Neural progenitor cell (in vitro differentiated cells): ENCODE data around the gene CELSR1. TPM values are rescaled to one million over a fixed set of nuclear protein-coding genes. Genes with fewer than 3 reads are reported as not detected.

Experiments used
- DNase-seq: peaks from one replicate; pipeline ENCODE4 v3.0.0-alpha.2; 2016; ENCODE audit warnings: low spot score
- H2AFZ ChIP-seq: fragments of 200-600 bp; sonication (generic); replicated peaks from 2 replicates; pipeline ENCODE4 v1.6.1; 2016; ENCODE audit warnings: antibody characterized with exemption
- H3F3A ChIP-seq: fragments of 200-600 bp; sonication (generic); 2 replicates; pipeline ENCODE4 v1.6.1; 2016; ENCODE audit warnings: antibody characterized with exemption, low read depth
- H3K27ac ChIP-seq: fragments of 200-600 bp; sonication (generic); 2 replicates; pipeline ENCODE4 v1.5.1; 2016; ENCODE audit warnings: mild to moderate bottlenecking
- H3K27me3 ChIP-seq: fragments of 200-600 bp; sonication (generic); 2 replicates; pipeline ENCODE4 v1.6.1; 2016; ENCODE audit warnings: mild to moderate bottlenecking, moderate library complexity
- H3K36me3 ChIP-seq: fragments of 200-600 bp; sonication (generic); 2 replicates; pipeline ENCODE4 v1.5.1; 2016
- H3K4me1 ChIP-seq: fragments of 200-600 bp; sonication (generic); 2 replicates; pipeline ENCODE4 v1.6.1; 2016; ENCODE audit warnings: mixed run types
- H3K4me2 ChIP-seq: fragments of 200-600 bp; sonication (generic); 2 replicates; pipeline ENCODE4 v1.6.1; 2016
- H3K4me3 ChIP-seq: fragments of 200-600 bp; sonication (generic); 2 replicates; pipeline ENCODE4 v1.5.1; 2016
- H3K79me2 ChIP-seq: fragments of 200-600 bp; sonication (generic); 2 replicates; pipeline ENCODE4 v1.6.1; 2016; ENCODE audit warnings: low read depth
- H3K9ac ChIP-seq: fragments of 200-600 bp; sonication (generic); 2 replicates; pipeline ENCODE4 v1.6.1; 2016
- H3K9me3 ChIP-seq: fragments of 200-600 bp; sonication (generic); 2 replicates; pipeline ENCODE4 v1.5.1; 2016; ENCODE audit warnings: low read depth
- H4K20me1 ChIP-seq: fragments of 200-600 bp; sonication (generic); 2 replicates; pipeline ENCODE4 v1.6.1; 2016; ENCODE audit warnings: low read depth
- H3K27ac Mint-ChIP-seq: 3 replicates; pipeline ENCODE4 v1.8.0; 2021; ENCODE audit warnings: mixed read lengths
- H3K27me3 Mint-ChIP-seq: 2 replicates; pipeline ENCODE4 v1.8.0; 2022; ENCODE audit warnings: low read depth, mild to moderate bottlenecking, inconsistent platforms, moderate library complexity, mixed read lengths; ENCODE audit not compliant: insufficient read depth
- H3K36me3 Mint-ChIP-seq: 3 replicates; pipeline ENCODE4 v1.8.0; 2021; ENCODE audit warnings: mixed read lengths
- H3K4me1 Mint-ChIP-seq: 3 replicates; pipeline ENCODE4 v1.8.0; 2021; ENCODE audit warnings: mixed read lengths
- H3K4me3 Mint-ChIP-seq: 3 replicates; pipeline ENCODE4 v1.8.0; 2021; ENCODE audit warnings: mild to moderate bottlenecking, moderate library complexity, mixed read lengths
- H3K9me3 Mint-ChIP-seq: 3 replicates; pipeline ENCODE4 v1.8.0; 2020; ENCODE audit warnings: mixed read lengths
- EZH2 ChIP-seq: fragments of 200-600 bp; sonication (generic); IDR thresholded peaks from 2 replicates; pipeline ENCODE4 v1.6.1; 2017; ENCODE audit warnings: antibody characterized with exemption, mild to moderate bottlenecking, moderate library complexity
- EZH2phosphoT487 ChIP-seq: fragments of 200-600 bp; sonication (generic); IDR thresholded peaks from 2 replicates; pipeline ENCODE4 v1.6.1; 2017; ENCODE audit warnings: antibody characterized with exemption
- total RNA-seq: library from RNA; depleted of rRNA; stranded (reverse); fragments of >200 nt; gene quantifications from 2 replicates; pipeline ENCODE4 v1.2.3, GENCODE V29; 2015; ENCODE audit warnings: low replicate concordance
- TF ChIP-seq, protein P1 (sequence below): fragments of 200-600 bp; sonication (generic); IDR thresholded peaks from 2 replicates; pipeline ENCODE4 v1.5.1; 2017; ENCODE audit warnings: antibody characterized with exemption, mild to moderate bottlenecking

The CELSR1 gene
- total RNA-seq, 1 donor from 2014 or later = 12.3 TPM

- peaks cover 8% of the 10 kb centered on the region for H3K36me3 Mint-ChIP-seq
- H3K4me3 ChIP-seq = no peak overlapping the region
- no peak for TF ChIP-seq EZH2phosphoT487
- TF ChIP-seq EZH2 = no peak
- TF ChIP-seq, protein P1, sequence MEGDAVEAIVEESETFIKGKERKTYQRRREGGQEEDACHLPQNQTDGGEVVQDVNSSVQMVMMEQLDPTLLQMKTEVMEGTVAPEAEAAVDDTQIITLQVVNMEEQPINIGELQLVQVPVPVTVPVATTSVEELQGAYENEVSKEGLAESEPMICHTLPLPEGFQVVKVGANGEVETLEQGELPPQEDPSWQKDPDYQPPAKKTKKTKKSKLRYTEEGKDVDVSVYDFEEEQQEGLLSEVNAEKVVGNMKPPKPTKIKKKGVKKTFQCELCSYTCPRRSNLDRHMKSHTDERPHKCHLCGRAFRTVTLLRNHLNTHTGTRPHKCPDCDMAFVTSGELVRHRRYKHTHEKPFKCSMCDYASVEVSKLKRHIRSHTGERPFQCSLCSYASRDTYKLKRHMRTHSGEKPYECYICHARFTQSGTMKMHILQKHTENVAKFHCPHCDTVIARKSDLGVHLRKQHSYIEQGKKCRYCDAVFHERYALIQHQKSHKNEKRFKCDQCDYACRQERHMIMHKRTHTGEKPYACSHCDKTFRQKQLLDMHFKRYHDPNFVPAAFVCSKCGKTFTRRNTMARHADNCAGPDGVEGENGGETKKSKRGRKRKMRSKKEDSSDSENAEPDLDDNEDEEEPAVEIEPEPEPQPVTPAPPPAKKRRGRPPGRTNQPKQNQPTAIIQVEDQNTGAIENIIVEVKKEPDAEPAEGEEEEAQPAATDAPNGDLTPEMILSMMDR = no peak
- no peak overlapping the region for H3K4me3 Mint-ChIP-seq
- H3K4me1 ChIP-seq = peaks cover 7% of the 10 kb centered on the region
- H3K27me3 ChIP-seq = no peaks in the 10 kb centered on the region
- no peak overlapping the region for H3K9ac ChIP-seq
- H3K27ac Mint-ChIP-seq = no peak overlapping the region
- DNase-seq = no peak
- H3K4me1 Mint-ChIP-seq = peaks cover 36% of the 10 kb centered on the region
- no peak overlapping the region for H3K27ac ChIP-seq
- H2AFZ ChIP-seq = no peak overlapping the region
- H3K9me3 Mint-ChIP-seq = no peaks in the 10 kb centered on the region
- H4K20me1 ChIP-seq = peaks cover 25% of the 10 kb centered on the region
- H3K4me2 ChIP-seq = no peak overlapping the region
- H3K9me3 ChIP-seq = no peaks in the 10 kb centered on the region
- peaks cover 12% of the 10 kb centered on the region for H3K79me2 ChIP-seq
- H3K36me3 ChIP-seq = no peaks in the 10 kb centered on the region
- H3K27me3 Mint-ChIP-seq = peaks cover 2% of the 10 kb centered on the region
- peaks cover 8% of the 10 kb centered on the region for H3F3A ChIP-seq
Measured at GRCh38 chr22:46521994-46522393, 15.4 kb downstream of the CELSR1 start.

DNA sequence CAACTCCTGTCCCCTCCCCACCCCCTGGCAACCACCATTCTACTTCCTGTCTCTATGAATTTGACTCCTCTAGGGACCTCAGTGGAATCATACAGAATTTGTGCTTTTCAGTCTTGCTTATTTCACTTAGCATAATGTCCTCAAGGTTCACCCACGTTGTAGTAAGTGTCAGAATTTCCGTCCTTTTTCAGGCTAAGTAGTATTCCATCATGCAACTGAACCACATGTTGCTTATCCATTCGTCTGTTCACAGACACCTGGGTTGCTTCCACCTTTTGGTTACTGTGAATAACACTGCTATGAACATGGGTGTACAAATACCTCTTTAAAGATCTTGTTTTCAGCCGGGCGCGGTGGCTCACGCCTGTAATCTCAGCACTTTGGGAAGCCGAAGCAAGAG lies 16.5 kb downstream of the CELSR1 start:
- no peak for DNase-seq
- peaks cover 25% of the 10 kb centered on the region for H4K20me1 ChIP-seq
- Mint-ChIP-seq H3K4me1 (peaks cover 32% of the 10 kb centered on the region), H3K4me3 (no peak overlapping the region), H3K27ac (no peak overlapping the region), H3K36me3 (peaks cover 3% of the 10 kb centered on the region), H3K9me3 (no peaks in the 10 kb centered on the region), H3K27me3 (peaks cover 4% of the 10 kb centered on the region)
- peaks cover 7% of the 10 kb centered on the region for H3K4me1 ChIP-seq
- no peaks in the 10 kb centered on the region for H3K36me3 ChIP-seq
- no peaks in the 10 kb centered on the region for H3K27me3 ChIP-seq
- peaks cover 8% of the 10 kb centered on the region for H3F3A ChIP-seq
- H3K9ac ChIP-seq = no peak overlapping the region
- H2AFZ ChIP-seq = no peak overlapping the region
- peaks cover 12% of the 10 kb centered on the region for H3K79me2 ChIP-seq
- no peak overlapping the region for H3K4me3 ChIP-seq
- no peak overlapping the region for H3K27ac ChIP-seq
- no peak for TF ChIP-seq EZH2
- no peak for TF ChIP-seq EZH2phosphoT487
- TF ChIP-seq, protein P1 = no peak
- H3K4me2 ChIP-seq = no peak overlapping the region
- no peaks in the 10 kb centered on the region for H3K9me3 ChIP-seq

- no peak for DNase-seq
- Histone ChIP-seq H3K4me2 (no peak overlapping the region), H3K36me3 (no peaks in the 10 kb centered on the region), H3K79me2 (peaks cover 12% of the 10 kb centered on the region), H3K9me3 (no peaks in the 10 kb centered on the region), H3K27ac (no peak overlapping the region), H2AFZ (no peak overlapping the region), H3K27me3 (no peaks in the 10 kb centered on the region), H3K4me1 (peaks cover 21% of the 10 kb centered on the region), H4K20me1 (peaks cover 39% of the 10 kb centered on the region), H3K4me3 (no peak overlapping the region), H3F3A (peaks cover 19% of the 10 kb centered on the region), H3K9ac (no peak overlapping the region)
- Mint-ChIP-seq H3K36me3 (peaks cover 3% of the 10 kb centered on the region), H3K9me3 (no peaks in the 10 kb centered on the region), H3K4me3 (no peak overlapping the region), H3K27me3 (peaks cover 4% of the 10 kb centered on the region), H3K27ac (no peak overlapping the region), H3K4me1 (peaks cover 44% of the 10 kb centered on the region)
- TF ChIP-seq, protein P1 = no peak
- TF ChIP-seq EZH2phosphoT487 (no peak), EZH2 (no peak)
Measured at GRCh38 chr22:46519377-46519776, 18.0 kb downstream of the CELSR1 start.
